Liver (tissue), 3 donors: ENCODE measurements around the gene AP1G1.

Experiments
- FOXA2 ChIP-seq: IDR thresholded peaks from 2 replicates; pipeline ENCODE4 v1.6.1; 2016; ENCODE audit warnings: antibody characterized with exemption
- GABPA ChIP-seq, 2 donors: IDR thresholded peaks in 1 of 2; conservative IDR thresholded peaks in 1 of 2; 2 replicates each; pipeline ENCODE4 v1.6.1; 2016; ENCODE audit warnings: antibody characterized with exemption in 2 of 2, mild to moderate bottlenecking in 1 of 2, moderate library complexity in 1 of 2
- HNF4A ChIP-seq, 2 donors: conservative IDR thresholded peaks; 2 replicates each; pipeline ENCODE4 v1.6.1; 2016; ENCODE audit warnings: antibody characterized with exemption in 2 of 2, mild to moderate bottlenecking in 2 of 2
- JUND ChIP-seq, 2 donors: IDR thresholded peaks; 2 replicates each; pipeline ENCODE4 v1.6.1; 2016; ENCODE audit warnings: antibody characterized with exemption in 2 of 2
- RAD21 ChIP-seq, 2 donors: IDR thresholded peaks; 2 replicates each; pipeline ENCODE4 v1.6.1; 2016; ENCODE audit warnings: antibody characterized with exemption in 2 of 2, mild to moderate bottlenecking in 2 of 2
- RXRA ChIP-seq, 2 donors: IDR thresholded peaks; 2 replicates each; pipeline ENCODE4 v1.6.1; 2017 to 2018; ENCODE audit warnings: antibody characterized with exemption in 2 of 2, mild to moderate bottlenecking in 1 of 2
- TAF1 ChIP-seq: conservative IDR thresholded peaks from 2 replicates; pipeline ENCODE4 v1.6.1; 2016; ENCODE audit warnings: antibody characterized with exemption, mild to moderate bottlenecking
- TF ChIP-seq, protein P1 (sequence below): IDR thresholded peaks from 2 replicates; pipeline ENCODE4 v1.6.1; 2016; ENCODE audit warnings: antibody characterized with exemption
- TF ChIP-seq, protein P2 (sequence below): fragments of 150-350 bp; IDR thresholded peaks from 2 replicates; pipeline ENCODE4 v1.5.1; 2017; ENCODE audit warnings: improper control_type of control experiment, low read depth, low read length; ENCODE audit not compliant: missing input control
- donor health status: healthy.
- donor health status: healthy.

DNA sequence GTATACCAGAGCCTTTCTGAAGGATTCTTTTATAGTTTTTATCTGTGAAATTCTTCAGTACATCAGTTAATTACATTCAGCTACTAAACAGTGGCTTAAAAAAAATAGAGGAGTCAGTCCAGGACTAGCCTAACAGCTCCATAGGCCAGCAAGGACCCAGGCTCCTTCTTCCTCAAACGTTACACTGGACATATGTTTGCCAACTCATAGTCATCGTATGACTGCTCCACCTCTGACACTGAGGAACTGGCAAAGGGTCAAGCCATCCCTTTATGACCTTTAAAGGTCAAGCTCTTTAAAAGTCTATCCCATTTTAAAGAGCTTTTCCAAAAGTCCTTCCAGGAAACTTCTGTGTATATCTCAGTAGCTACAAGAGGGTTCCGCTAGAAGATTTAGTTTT lies 120.8 kb downstream of the AP1G1 start:
- TF ChIP-seq, protein P1, sequence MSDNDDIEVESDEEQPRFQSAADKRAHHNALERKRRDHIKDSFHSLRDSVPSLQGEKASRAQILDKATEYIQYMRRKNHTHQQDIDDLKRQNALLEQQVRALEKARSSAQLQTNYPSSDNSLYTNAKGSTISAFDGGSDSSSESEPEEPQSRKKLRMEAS: no peak
- TF ChIP-seq, protein P2, sequence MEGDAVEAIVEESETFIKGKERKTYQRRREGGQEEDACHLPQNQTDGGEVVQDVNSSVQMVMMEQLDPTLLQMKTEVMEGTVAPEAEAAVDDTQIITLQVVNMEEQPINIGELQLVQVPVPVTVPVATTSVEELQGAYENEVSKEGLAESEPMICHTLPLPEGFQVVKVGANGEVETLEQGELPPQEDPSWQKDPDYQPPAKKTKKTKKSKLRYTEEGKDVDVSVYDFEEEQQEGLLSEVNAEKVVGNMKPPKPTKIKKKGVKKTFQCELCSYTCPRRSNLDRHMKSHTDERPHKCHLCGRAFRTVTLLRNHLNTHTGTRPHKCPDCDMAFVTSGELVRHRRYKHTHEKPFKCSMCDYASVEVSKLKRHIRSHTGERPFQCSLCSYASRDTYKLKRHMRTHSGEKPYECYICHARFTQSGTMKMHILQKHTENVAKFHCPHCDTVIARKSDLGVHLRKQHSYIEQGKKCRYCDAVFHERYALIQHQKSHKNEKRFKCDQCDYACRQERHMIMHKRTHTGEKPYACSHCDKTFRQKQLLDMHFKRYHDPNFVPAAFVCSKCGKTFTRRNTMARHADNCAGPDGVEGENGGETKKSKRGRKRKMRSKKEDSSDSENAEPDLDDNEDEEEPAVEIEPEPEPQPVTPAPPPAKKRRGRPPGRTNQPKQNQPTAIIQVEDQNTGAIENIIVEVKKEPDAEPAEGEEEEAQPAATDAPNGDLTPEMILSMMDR: no peak
- TF ChIP-seq JUND (IDR thresholded peaks at IDR 0.05) (no peak), TAF1 (no peak), HNF4A (conservative IDR thresholded peaks at IDR 0.05) (no peak), GABPA (IDR thresholded peaks at IDR 0.05 in 1 of 2, conservative IDR thresholded peaks at IDR 0.05 in 1 of 2) (no peak), RXRA (IDR thresholded peaks at IDR 0.05) (no peak), FOXA2 (no peak), RAD21 (IDR thresholded peaks at IDR 0.05) (no peak)
